Measurements from ENCODE around the gene MYL5.

- no peak for TF ChIP-seq EZH2 (IDR thresholded peaks at IDR 0.05; ENCODE audit: insufficient read depth, poor library complexity, severe bottlenecking)
- TF ChIP-seq EZH2phosphoT487 (IDR thresholded peaks at IDR 0.05; ENCODE audit: insufficient read depth, low read depth), result no peak
Observed at GRCh38 chr4:665751-666435, 8.4 kb upstream of the MYL5 start.
